DMS 273 (cell line): ENCODE results near the gene ZC3H4.
"Not testable (repeated sequence)": the region's sequence is repeated elsewhere in the genome, so short reads cannot be mapped to it uniquely, and the experiment has no call there.

Source experiments
- DNase-seq: peaks from one replicate; lab custom pipeline; 2025; ENCODE audit not compliant: unreplicated experiment; lab: John Stamatoyannopoulos, UW

The ZC3H4 gene

DNA sequence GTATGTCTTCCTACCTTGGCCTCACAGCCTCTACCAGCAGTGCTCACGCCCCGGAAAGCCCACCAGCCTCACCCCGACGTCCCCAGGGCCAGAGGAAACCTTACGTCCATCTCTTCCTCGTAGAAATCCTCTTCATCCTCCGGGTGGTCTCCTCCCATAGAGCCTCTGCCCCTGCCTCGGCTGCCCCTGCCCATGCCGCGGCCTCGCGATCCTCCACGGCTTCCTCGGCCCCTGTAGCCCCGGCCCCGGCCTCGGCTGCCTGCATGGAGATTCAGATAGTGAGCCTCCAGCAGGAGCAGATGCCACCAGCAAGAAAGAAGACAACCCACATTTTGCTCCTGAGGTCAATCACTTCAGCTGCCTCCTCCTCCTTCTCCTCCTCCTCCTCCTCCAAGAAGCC, 27.3 kb downstream of the ZC3H4 start:
- DNase-seq: no peak

DNA sequence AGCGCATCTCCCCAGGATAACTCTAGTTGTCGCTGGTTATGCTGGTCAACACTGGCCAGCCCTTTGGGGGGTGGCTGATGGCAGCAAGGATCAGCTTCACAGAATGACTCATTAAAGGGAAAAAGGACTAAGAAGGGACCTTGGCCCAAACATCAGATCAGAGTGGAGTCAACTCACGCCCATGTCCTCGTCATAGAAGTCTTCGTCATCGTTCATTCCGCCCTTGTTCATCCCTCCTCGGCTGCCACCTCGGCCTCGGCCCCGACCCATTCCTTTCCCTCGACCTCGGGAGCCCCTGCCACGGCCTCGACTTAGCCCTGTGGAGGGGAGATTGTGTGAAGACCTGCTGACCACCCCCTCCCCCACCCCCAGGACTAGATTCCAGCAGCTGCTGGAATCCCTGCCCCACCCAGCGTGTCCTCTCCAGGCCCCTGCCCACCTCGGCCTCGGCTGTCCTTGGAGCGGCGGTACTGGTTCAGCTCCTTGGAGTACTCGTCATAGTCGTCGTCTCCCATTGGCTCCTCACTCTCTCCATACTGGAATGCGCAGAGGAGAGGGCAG, 28.6 kb downstream of the ZC3H4 start:
- no peak for DNase-seq

DNA sequence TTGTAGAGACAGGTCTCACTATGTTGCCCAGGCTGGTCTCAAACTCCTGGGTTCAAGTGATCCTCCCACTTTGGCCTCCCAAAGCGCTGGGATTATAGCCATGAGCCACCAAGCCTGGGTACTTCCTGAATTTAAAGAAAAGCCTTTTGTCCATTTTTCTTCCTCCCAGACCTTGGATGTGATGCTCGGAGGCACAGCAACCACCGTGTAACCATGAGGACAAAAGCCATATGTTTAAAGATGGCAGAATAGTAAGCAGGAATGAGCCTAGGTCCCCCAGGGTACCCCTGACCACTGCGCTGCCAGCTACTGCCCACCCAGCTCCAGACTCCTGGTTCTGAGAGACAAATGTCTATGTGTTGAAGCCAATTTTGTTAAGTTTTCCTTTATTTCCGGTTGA, 31.1 kb downstream of the ZC3H4 start:
- DNase-seq: no peak

DNA sequence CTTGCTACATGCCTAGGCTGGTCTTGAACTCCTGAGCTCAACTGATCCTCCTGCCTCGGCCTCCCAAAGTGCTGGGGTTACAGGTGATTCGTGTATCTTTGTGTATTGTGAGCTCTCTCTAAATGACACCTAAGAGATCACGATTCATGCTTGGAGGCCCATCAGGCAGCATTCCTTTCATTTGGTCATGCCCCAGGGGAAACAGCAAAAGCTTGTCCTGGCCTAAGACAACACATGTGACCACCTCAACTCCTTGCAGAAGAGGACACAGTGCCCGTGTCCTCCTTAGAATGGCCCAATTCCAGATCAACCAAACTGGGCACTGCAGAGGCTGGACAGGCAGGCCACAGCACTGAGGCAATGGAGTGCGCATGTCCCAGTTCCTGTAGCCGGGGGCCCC, 32.5 kb downstream of the ZC3H4 start:
- DNase-seq: no peak

DNA sequence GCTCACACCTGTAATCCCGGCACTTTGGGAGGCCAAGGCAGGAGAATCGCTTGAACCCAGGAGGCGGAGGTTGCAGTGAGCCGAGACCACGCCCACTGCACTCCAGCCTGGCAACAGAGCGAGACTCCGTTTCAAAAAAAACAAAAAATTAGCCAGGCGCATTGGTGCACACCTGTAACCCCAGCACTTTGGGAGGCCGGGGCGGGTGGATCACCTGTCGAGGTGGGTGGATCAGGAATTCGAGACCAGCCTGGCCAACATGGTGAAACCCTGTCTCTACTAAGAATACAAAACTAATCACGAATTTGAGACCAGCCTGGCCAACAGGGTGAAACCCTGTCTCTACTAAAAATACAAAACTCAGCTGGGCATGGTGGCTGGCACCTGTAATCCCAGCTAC, 35.2 kb downstream of the ZC3H4 start:
- DNase-seq: not testable (repeated sequence)

DNA sequence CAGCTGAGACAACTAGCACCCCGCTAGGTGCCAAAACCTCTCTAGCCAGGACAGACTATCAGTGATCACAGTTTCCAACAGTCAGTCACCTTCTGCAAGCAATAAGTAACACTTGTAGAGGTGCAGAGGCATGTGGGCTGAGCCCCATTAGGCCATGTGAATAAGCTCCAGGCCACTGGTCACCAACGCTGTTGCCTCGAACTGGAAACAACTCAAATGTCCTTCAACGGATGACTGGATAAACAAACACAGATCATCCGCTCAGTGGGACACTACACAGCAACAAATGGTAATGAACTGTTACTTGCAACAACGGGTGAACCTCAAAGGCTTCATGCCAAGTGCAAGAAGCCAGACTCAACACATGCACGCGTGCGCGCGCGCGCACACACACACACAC, 37.6 kb downstream of the ZC3H4 start:
- no peak for DNase-seq

DNA sequence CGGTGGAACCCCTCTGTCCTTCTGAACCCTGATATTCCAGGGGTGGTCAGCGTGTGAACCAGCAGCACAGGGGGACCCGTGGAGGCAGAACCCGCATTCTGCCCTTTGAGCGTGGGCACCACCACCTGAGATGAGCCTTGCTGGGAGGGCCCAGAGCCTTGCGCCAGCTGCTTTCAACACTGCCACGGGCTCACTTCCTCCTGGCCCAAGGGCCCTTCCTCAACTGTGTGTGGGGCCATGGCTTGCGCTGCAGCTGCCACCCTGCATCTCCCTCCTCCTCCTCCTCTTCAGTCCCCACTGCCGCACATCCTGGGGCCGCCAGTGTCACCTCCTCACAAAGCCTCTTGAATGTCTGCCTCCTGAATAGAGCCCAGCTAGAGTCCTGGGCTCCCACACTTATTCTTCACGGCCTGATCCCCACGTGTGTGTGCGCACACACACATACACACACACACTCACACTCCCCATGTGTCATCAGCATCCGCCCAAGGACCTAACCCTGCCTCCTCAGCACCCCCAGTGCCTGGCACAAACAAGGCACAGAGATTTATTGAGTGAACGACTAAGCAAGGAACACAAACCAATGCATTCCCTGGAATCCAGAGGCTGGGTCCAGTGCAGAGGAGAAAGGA, 38.3 kb downstream of the ZC3H4 start:
- no peak for DNase-seq

DNA sequence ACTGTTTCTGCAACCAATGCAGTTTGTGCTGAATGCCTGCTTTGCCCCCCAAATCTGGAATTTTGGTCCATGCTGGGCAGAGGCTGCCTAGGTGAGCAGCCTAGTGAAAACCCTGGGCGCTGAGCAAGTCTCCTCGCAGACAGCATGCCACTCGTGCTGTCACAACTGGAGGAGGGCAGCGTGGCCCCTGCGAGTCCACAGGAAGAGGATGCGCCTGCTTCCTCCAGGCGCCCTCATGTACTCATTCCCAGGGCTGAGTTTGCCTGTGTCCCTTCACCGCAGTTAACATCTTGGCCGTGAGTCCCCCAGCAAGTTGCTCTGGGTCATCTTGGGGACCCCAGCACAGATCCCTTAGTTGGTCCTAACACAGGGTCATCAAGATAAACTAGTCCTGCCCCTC, 39.0 kb downstream of the ZC3H4 start:
- no peak for DNase-seq

DNA sequence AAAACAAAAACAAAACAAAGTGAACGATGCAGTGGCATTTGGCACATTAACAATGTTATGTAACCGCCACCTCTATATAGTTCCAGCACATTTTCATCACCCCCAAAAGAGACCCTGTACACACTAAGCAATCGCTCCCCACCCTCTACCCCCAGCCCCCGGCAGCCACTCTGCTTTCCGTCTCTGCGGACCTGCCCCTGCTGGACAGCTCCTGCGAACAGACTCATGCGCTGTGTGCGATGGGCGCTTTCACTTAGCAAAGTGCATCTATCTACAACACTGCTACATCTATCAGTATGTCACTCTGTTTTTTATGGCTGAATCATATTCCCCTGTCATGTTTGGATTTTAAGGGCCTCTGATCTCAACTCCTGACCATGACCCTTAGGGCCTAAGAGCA, 40.0 kb downstream of the ZC3H4 start:
- no peak for DNase-seq

DNA sequence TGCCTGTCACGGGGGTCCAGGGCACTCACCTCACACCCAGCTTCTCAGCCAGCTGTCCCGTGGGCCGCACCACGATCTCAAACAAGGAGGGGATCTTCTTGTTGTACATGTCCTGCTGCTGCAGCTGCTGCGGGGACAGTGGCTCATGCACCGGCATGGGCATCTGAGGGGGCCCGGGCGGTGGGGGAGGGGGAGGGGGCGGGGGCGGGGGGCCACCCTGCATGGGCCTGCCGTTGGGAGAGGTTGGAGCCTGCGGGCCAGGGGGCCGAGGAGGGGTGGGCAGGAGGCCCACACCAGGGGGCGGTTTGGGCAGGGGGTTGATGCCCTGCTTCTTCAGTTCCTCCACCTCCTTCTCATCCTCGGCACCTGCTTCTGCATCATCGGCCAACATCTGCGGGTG, 41.3 kb downstream of the ZC3H4 start:
- DNase-seq: no peak

DNA sequence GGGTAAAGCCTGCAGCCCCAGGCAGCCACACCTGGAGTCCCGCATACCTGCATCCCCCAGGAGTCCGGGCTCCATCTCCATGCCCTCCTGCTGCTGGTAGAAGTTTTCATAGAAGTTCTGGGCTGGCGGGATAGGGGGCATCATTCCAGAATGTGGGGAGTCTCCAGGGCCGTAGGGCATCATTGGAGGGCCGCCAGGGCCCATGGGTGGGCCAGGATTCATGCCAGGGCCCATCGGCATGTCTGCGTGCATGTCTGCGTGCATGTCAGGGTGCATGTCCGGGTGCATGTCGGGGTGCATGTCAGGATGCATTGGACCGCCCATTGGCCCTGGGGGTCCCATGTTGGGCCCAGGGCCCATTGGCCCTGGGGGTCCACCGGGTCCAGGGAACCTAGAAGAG, 41.8 kb downstream of the ZC3H4 start:
- DNase-seq: no peak

DNA sequence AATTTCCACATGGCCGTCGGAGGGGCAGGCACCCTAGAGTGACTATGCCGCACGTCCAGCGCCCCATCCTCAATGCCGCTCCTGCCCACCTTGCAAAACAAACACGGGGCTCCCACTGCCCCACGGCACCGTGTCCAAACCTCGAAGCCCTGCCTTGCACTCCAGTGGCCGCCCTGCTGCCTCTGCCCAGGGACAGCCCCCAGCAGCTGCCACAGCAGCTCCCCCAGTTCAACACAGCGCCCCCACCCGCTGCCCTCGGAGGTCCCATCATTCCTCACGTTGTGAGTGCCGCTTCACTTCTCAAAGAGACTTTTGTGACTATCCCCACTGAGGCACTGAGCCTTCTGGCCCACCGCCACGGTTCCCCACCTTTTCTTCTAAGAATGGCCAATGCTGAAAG, 42.8 kb downstream of the ZC3H4 start:
- no peak for DNase-seq

DNA sequence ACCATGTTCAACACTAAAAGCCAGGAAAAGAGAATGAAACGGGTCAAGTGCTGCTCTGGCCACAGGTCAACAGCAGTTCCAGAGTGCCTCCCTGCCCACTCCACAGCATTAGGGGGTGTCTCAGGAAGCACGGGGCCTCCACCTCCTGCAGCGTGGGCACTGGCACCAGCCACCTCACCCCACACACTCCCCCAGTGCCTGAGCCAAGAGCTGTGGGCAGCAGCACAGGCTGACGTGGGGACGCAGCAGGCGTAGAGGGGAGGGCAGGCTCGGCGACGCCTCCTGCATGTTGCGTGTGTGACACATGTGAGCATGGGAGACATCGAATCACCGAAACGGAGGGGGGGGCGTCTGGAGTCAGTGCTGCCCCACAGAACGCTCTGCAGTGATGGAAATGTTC, 43.8 kb downstream of the ZC3H4 start:
- no peak for DNase-seq

DNA sequence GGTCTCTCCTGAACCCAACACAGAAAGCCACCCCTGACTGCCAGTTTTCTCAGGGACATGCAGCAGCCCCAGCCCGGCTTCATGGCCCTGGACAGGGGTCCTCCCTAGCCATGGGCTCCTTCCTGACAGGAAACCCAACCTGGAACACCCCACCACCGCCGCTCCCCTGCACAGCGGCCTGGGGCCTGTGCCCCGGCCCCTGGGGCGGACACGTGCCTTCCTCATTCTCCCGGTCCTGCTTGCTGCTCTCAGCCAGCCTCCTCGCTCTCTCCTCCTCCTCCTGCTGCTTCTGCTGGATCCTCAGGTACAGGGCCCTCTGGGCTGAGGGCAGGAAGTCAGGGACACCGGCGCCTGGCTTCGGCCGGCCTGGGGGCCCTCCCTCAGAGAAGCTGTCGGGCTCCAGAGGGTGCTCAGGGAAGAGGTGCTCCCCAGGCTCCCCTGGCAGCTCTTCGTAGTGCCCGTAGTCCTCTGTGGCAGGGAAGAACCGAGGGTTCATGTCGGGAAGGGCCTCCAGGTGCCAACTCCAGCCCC, 44.6 kb downstream of the ZC3H4 start:
- DNase-seq: no peak

DNA sequence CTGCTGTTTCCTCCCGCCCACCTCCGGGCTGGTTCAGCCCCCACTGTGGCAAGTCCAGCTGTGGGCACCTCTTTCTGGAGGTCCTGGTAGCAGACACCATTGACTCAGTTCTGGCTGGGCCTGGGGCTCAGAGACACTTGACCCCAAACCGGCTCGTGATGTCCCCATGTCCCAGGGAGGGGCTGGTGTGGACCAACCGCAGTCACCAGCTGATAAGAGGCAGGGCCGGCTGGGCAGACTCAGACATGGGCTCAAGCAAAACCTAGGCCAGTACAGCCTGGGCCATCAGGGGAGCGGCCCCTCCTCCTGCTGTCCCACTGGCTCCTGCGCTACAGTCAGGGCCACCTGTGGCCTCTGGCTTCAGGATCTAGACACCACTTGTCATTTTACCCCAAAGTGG, 45.3 kb downstream of the ZC3H4 start:
- DNase-seq: no peak

DNA sequence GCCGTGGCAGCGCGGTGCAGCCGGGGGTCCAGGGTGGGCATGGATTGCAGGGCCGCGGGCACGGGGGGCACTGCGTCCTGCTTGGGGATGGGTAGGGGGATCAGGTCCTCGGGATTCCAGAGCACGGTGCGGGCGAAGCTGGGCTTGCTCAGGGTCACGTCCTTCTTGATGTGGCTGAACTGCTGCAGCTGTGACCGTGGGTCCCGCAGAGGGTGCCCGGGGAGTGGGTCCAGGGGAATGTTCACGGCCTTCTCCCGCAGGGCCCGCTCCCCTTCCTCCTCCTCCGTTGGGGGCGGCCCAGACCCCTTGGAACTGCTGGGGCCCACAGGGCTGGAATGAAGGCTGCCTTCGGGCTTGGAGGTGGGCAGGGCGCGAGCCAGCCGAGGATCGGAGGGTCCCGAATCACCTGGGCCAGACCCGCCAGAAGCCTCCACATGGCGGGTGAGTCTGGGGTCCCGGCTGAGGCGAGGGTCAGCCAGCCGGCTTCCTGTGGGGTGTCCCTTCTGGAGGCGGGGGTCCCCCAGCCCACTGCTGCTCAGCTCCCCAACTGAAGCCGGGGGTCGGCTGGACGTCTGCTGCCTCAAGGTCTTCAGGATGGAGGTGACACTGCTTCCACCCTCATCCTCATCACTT, 46.2 kb downstream of the ZC3H4 start:
- no peak for DNase-seq

DNA sequence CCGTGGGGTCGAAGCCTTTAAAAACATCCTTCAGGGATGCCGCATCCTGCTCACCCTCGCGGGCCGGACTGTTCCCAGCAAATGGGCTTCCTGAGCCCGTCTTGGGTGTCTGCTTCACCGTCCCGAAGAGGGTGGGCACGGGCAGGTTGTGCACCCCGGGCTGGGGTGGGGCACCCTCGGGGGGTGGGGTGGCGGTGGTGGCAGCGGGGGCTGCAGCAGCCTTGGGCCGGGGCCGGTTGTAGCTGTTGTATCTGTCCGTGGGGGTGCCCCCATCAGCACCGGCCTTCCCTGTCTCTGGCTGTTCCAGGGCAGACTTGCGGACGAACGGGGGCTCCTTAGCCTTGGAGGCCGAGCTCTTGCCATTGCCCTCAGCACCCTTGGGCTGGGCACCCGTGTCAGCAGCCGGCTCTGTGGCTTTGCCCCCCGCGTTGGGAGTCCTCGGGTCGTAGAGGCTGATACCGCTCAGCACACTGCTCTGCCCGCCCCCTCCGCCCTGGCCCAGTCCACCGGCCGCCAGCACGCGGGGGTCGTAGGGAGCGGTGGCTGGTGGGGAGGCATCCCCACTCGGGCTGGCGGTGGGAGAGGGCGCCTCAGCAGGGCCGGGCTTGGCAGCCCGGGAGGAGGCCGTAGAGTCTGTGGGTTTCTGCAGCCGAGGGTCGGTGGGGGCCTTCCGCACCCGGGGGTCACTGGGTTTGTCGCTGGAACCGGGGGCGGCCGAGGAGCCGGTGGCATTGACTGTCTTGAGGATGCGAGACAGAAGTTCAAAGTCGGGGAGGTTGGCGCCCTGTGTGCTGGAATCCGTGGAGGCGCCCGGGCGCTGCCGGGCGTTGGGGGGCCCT, 47.0 kb downstream of the ZC3H4 start:
- no peak for DNase-seq

DNA sequence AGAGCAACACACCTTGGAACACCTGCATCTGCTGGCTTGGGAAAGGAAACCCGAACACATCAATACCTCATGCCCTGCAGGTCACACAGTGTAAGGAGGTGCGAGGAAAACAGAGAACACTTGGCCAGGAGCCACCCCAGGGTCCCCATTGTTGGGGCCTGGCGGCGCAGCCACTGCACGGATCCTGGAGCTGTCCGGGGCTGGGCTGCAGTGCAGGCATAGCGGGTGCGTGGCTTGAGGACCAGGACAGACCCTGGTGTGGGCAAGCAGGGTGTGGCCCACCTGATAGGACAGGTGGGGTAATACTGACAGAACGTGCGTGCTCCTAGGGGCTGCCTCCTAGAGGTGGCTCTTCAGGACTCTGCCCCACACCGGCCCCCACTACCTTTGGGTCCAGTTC, 48.3 kb downstream of the ZC3H4 start:
- no peak for DNase-seq

DNA sequence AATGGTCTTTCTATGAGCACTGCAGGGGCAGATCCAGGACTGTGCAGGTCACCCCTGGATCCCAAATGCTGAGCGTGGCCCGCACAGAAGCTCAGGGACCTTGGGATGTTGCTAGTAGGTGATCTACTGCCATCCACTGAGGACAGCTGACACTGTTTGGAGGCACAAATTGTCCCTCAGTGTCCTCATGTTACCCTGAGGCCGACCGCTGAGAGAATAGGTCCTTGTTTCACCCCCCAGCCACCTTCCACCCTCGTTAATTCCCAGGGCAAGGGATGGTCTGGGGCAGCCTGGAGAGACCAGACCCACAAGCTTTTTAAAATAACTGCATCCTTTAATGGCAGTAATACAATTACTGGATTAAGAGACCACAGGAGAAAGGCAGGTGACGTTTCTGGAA, 49.7 kb downstream of the ZC3H4 start:
- no peak for DNase-seq

DNA sequence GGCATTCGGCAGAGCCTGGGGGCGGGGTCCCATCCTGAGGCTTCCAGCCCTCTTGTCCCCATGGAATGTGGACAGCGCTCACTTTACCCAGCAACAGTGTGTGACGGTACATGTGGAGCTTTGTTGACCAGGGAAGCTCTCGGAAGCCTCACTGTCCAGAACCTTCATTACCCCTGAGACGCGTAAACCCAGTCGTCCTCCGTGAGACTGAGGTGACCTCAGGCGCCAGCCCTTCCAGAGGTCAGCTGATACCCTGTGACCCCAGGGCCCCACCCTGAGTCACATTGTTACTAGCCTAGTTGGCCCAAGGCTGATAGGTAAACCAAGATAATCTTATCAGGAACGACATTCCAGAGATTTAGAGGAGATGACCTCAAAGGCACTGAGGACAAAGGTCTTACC, 55.0 kb downstream of the ZC3H4 start:
- no peak for DNase-seq

DNA sequence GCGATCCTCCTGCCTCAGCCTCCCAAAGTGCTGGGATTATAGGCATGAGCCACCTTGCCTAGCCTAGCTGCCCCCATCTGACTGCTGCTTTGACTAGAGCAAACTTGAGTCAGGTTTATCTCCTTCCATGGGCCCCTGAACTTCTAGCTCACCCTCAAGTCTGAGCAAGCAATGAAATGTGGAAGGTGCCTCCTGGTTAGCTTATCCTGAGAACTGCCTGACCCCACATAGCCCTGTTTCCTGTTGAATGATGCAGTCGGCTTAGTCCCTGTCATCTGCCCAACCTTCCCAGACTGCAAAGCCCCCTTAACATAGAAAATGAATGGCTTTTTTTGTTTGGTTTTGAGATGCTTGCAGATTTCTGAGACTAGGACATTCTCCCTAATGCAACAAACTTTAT, 56.2 kb downstream of the ZC3H4 start:
- no peak for DNase-seq

DNA sequence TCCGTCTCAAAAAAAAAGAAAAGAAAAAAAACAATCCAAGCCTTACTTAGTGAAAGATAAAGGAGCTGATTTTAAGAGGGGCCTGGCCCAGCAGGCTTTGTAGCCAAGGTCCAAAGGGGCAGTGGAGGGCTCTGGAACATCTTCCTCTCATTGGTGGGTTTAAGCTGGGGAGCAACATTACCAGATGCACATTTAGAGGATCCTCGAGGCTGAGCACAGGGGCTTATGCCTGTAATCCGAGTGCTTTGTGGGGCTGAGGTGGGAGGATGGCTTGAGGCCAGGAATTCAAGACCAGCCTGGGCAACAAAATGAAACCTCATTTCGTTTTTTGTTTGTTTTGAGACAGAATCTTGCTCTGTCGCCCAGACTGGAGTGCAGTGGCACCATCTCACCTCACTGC, 57.2 kb downstream of the ZC3H4 start:
- DNase-seq: no peak
